ENCODE results near the gene CLEC20A. TPM values are rescaled to one million over a fixed set of nuclear protein-coding genes. Genes with fewer than 3 reads are reported as not detected.

CLEC20A gene
- total and polyA plus RNA-seq, 2 donors from 2014 or later, result 0.47 TPM; not detected in 1

DNA sequence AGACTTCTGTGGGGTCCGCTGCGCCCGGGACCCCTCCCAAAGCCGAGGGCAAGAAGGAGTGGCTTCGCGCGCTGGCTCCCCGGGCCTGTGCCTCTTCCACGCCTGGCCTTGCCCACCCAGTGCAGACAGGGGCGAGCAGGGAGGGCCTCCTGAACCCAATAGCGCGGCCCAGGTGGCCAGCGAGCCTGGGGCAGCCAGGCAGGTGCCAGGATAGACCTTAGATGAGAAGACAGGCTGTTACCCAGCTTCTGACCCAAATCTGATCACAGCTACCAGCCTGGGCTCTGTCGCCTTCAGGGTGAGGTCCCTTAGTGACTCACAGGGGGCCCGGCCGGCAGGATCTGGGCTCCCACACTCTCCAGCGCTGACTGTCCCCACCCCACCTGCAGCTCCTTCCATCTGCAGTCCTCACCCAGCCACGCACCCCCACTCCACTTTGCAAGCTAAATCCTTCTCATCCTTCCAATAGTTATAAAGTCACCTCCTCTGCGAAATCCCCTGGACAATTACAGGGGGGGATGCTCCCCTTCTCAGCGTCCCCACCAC lies 9.6 kb downstream of the CLEC20A start:
- FAIRE-seq (no peak), DNase-seq (no peak)
- Histone ChIP-seq H3K4me3 (ENCODE audit: low read length in 3 of 3) (no peak overlapping the region), H3K9me3 (ENCODE audit: control insufficient read depth in 2 of 3, insufficient read depth in 1 of 3, low read length in 3 of 3) (no peaks in the 10 kb centered on the region), H3K27ac (ENCODE audit: low read depth in 2 of 2, low read length in 2 of 2) (no peak overlapping the region), H3K36me3 (ENCODE audit: control insufficient read depth in 2 of 3, insufficient read depth in 3 of 3, low read length in 3 of 3) (no peaks in the 10 kb centered on the region), H3K9ac (ENCODE audit: low read length in 3 of 3) (no peak overlapping the region), H3K4me1 (ENCODE audit: control insufficient read depth in 2 of 3, insufficient read depth in 2 of 3, low read depth in 1 of 3, low read length in 3 of 3) (peaks cover 0 to 6% (median 0%) of the 10 kb centered on the region in 3 donors), H3K27me3 (ENCODE audit: control insufficient read depth, insufficient read depth, low read length) (no peaks in the 10 kb centered on the region)
- TF ChIP-seq, protein P1, sequence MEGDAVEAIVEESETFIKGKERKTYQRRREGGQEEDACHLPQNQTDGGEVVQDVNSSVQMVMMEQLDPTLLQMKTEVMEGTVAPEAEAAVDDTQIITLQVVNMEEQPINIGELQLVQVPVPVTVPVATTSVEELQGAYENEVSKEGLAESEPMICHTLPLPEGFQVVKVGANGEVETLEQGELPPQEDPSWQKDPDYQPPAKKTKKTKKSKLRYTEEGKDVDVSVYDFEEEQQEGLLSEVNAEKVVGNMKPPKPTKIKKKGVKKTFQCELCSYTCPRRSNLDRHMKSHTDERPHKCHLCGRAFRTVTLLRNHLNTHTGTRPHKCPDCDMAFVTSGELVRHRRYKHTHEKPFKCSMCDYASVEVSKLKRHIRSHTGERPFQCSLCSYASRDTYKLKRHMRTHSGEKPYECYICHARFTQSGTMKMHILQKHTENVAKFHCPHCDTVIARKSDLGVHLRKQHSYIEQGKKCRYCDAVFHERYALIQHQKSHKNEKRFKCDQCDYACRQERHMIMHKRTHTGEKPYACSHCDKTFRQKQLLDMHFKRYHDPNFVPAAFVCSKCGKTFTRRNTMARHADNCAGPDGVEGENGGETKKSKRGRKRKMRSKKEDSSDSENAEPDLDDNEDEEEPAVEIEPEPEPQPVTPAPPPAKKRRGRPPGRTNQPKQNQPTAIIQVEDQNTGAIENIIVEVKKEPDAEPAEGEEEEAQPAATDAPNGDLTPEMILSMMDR (IDR thresholded peaks at IDR 0.05; ENCODE audit: borderline replicate concordance, extremely low read depth, insufficient read depth), result no peak
- intact Hi-C loops (cut with DNase I), result no loop called here

GRCh38 chr1:178486100-178487069 lies 10.4 kb downstream of the CLEC20A start:
- peaks cover 0 to 6% (median 0%) of the 10 kb centered on the region in 3 donors for H3K4me1 ChIP-seq (ENCODE audit: control insufficient read depth in 2 of 3, insufficient read depth in 2 of 3, low read depth in 1 of 3, low read length in 3 of 3)
- TF ChIP-seq, protein P1 (IDR thresholded peaks at IDR 0.05; ENCODE audit: borderline replicate concordance, extremely low read depth, insufficient read depth), result no peak
- H3K9me3 ChIP-seq (ENCODE audit: control insufficient read depth in 2 of 3, insufficient read depth in 1 of 3, low read length in 3 of 3), result no peaks in the 10 kb centered on the region
- no peak overlapping the region for H3K4me3 ChIP-seq (ENCODE audit: low read length in 3 of 3)
- intact Hi-C loops (cut with DNase I), result no loop called here
- no peaks in the 10 kb centered on the region for H3K27me3 ChIP-seq (ENCODE audit: control insufficient read depth, insufficient read depth, low read length)
- no peak overlapping the region for H3K27ac ChIP-seq (ENCODE audit: low read depth in 2 of 2, low read length in 2 of 2)
- FAIRE-seq, result no peak
- H3K36me3 ChIP-seq (ENCODE audit: control insufficient read depth in 2 of 3, insufficient read depth in 3 of 3, low read length in 3 of 3), result no peaks in the 10 kb centered on the region
- DNase-seq, result peak in 1 of 5 donors; percentile 20
- peak overlapping the region in 1 of 3 donors; percentile 24 for H3K9ac ChIP-seq (ENCODE audit: low read length in 3 of 3)

- Histone ChIP-seq H3K9me3 (ENCODE audit: control insufficient read depth in 2 of 3, insufficient read depth in 1 of 3, low read length in 3 of 3) (no peaks in the 10 kb centered on the region), H3K4me3 (ENCODE audit: low read length in 3 of 3) (no peak overlapping the region), H3K27ac (ENCODE audit: low read depth in 2 of 2, low read length in 2 of 2) (no peak overlapping the region), H3K9ac (ENCODE audit: low read length in 3 of 3) (no peak overlapping the region), H3K27me3 (ENCODE audit: control insufficient read depth, insufficient read depth, low read length) (no peaks in the 10 kb centered on the region), H3K4me1 (ENCODE audit: control insufficient read depth in 2 of 3, insufficient read depth in 2 of 3, low read depth in 1 of 3, low read length in 3 of 3) (peaks cover 0 to 6% (median 0%) of the 10 kb centered on the region in 3 donors), H3K36me3 (ENCODE audit: control insufficient read depth in 2 of 3, insufficient read depth in 3 of 3, low read length in 3 of 3) (no peaks in the 10 kb centered on the region)
- TF ChIP-seq, protein P1 (IDR thresholded peaks at IDR 0.05; ENCODE audit: borderline replicate concordance, extremely low read depth, insufficient read depth), result no peak
- FAIRE-seq, result no peak
- no peak for DNase-seq
- intact Hi-C loops (cut with DNase I), result no loop called here
Measured at GRCh38 chr1:178485541-178485981, 11.2 kb downstream of the CLEC20A start.

Measured in kidney (tissue), 14 donors.